Measurements from ENCODE around the gene CPOX.
"Not testable (repeated sequence)": the region's sequence is repeated elsewhere in the genome, so short reads cannot be mapped to it uniquely, and the experiment has no call there.

Gene CPOX

DNA sequence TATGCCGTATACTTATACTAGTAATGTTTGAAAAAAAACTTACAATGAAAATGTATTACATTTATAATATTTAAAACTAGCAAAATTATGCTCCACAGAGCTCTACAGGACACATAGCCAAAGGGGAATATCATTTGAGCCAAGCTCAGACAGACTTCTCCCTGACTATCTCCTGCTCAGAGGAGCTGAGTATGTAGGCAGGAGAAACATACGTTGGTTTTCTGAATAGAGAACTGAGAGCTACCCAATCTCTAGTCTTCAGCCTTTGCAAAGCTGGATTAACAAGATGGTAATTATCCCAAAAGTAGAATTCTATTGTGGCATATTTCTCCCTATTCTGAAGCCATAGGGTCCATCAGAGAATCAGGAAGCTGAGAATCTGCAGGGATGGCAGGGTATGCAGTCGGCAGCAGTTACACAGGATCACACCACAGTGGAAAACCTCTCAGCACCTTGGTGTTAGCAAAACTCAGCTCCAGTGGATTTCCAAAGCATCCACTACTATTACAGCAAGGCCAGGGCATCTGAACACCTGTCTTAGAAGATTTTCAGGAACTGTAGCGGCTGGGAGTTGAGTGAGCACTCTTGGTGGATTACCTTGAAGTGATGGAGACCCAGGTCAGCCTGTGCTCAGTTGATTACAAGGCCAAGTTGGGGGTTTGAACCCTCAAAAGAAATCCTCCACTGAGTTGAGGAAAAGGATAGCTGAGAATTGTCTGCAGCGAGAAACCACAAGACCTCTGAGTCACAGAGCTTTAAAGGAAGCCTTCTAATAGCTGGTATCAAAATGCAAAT is 31.5 kb downstream of the CPOX start:
- DNase-seq (ENCODE audit: low spot score): no peak

DNA sequence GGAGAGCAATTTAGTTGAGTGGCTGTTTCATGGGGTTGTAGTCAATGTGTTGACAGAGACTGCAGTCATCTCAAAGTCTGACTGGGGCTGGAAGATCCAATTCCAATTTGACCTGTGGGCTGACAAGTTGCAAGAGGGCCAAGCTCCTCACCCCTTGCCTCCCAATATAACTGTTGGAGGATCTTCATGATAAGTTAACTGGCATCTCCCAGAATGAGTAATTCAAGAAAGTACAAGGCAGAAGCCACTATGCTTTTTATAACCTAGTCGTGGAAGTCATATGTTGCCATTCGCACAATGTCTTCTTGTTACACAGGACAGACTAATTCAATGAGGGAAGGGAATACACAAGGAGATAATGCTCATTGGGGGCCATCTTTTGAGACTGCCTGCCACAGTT is 32.5 kb downstream of the CPOX start:
- no peak for DNase-seq (ENCODE audit: low spot score)

DNA sequence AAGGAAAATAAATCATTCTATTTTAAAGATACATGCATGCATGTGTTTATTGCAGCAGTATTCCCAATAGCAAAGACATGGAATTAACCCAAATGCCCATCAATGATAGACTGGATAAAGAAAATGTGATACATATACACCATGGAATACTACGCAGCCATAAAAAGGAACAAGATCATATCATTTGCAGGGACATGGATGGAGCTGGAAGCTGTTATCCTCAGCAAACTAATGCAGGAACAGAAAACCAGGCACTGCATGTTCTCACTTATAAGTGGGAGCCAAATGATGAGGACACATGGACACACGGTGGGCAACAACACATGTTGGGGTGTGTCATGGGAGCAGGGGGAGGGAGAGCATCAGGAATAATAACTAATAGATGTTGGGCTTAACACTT is 33.6 kb downstream of the CPOX start:
- not testable (repeated sequence) for DNase-seq (ENCODE audit: low spot score)

DNA sequence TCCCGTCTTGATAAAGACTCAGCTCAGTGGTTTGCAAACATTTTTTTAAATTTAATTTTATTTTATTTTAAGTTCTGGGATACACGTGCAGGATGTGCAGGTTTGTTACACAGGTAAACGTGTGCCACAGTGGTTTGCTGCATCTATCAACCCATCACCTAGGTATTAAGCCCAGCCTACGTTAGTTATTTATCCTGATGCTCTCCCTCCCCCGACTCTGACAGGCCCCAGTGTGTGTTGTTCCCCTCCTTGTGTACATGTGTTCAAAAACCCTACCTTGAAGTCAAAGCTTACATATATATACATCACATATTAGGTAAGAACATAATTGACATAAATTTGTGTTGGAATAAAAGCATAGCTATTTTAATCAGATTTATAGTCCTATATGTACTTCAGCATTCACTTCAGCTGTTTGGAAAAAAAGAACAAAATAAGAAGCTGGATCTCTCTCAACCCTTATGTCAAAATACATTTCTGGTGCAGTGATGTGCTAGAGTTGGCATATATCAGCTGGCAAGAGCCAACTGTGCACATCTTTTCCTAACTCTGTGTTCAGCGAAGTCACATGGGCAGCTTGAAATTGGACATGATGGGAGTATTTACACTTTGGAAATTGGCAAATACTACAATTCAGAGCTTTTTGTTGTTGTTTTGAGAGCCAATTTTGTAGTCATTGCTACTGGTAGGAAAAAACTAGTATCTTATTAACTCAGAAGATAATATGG is 35.1 kb downstream of the CPOX start:
- DNase-seq (ENCODE audit: low spot score): no peak

DNA sequence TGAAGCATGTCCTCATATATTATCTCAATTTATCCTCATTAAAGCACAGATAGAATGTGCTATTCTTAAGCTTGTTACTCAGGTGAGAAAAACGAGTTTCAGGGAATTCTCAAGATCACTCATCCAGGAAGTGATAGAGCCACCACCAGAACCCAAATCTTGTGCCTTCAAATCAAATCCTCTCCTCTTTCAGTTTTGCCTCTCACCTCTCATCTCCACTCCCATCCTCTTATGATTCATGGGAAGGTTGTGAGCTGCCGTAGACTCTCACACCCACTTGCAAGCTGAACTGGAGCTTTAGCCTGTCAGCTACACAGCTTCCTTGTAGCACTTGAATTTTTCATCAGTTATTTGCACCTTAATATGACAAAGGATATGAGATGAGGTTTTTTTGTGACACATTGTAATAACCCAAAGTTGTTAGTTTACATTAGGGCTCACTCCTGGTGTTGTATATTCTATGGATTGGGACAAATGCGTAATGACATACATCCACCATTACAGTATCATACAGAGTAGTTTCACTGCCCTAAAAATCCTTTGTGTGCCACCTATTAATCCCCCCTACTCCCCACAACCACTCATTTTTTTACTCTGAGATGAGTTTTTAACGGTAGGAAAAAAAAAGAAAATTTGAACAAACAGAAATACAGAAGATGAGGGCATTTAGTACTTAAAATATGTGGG is 35.9 kb downstream of the CPOX start:
- DNase-seq (ENCODE audit: low spot score): no peak

DNA sequence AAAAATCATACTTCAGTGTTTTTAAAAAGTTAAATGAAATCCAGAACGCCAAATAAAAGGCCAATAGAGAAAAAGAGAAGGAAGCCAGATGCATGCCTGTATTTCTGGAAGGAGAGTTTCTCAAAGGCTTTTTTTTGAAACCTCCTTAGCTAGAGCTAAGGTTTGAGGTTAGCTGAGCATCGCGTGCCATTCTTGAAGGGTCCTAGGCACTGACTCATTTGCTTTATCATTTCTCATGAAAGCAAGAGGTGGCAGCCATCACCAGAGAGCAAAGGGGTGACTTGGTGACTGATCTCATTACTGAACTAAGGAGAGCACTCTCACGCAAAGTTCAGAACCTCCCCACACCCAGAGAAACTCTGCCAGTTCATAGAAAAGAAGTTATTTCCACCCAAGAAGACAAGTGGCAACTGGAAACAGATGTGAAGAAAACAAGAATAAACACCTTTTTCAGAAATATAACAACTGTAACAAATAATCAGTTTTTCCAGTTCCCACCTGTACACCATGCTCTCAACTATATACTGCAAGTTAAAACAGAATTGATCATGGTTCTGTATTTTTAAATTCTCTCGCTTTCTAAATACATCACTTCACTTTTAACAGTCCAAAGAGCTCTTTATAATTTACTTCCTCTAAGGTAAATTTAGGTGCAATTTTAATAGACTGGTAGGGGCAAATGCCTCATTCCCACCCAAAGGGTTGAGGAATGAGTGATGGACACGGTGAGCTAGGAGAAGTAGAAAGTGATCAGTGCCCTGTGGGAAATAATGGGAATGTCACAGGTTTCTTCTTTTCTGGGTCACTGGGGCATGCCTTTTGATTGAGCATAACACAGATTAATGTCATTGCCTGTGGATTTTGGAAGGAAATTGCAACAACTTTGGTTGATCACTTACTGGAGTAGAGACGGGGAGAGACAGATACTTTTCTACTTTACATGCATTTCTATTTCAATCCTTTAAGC is 37.0 kb downstream of the CPOX start:
- no peak for DNase-seq (ENCODE audit: low spot score)

DNA sequence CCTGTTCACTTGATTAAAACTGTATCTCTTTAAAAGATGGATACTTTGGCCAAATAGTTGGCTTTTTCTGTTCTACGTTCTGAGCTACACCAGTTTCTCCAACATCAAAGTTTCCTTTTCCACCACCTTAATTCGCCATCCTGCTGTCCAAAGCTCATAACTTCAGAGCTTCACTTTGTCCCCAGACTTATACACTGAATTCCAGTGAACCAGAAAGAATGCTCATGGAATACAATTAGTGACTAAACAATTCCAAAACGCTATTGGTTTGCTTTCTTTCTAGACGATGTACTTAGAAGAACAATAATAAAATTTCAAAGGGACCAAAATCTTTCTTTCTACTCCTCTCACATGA is 38.4 kb downstream of the CPOX start:
- no peak for DNase-seq (ENCODE audit: low spot score)

DNA sequence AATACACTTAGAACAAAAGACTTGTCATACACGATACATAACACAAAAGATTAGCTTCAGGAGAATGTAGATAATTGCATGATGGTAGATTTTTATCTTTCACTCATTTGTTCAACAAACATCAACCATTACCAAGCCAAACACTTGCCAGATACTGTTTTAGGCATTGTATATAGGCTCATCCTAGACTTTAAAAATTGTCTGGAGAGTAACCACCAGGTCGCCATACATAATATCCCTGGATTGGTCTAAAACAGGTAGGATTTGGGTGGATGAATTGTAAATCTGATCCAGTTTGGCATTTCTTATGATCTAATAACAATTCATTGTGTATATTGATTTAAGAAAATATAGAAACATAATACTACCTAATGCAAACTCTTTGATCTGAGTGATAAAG is 38.8 kb downstream of the CPOX start:
- no peak for DNase-seq (ENCODE audit: low spot score)

DNA sequence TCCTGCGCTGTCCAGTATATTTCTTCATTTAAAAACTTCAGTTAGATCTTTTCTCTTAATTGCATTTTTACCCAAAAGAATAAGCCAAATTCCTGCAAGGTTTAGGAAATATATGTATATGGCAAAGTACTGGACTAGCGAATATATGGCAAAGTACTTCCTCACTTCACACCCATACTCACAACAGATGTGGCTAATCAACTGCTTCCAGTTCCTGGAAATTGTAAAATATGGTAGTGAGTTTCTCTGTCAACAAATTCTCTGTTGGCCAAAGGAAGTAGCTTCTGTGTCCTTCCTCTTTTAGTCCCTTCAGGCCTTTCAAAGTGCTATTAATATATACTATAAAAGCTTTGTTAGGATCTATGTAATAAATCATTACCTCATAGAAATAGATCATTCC is 39.7 kb downstream of the CPOX start:
- DNase-seq (ENCODE audit: low spot score): no peak

DNA sequence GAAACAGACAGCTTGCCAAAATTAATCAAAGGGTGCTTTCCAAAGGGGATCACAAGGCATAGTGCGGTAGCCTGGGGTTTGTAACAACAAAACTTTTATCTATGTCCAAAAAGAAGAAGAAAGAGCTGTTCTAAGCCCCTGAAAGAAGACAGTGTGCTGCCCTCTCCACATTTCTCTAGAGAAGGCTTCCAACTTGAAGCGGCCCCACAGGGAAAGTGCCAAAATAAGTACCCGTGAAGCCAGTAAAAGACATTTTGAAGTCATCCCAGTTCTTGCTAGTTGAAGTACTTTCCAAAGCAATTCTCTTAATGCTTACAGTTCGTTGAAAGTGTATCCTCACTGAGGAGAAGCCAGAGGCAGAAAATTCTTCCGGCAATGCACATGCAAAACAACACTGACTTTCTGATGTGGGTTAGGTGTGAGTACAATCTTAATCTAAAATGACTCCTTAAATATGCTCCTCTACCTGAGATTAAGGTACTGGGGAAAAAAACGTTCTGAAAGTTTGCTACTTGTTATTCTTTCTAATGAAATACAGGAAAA is 40.3 kb downstream of the CPOX start:
- DNase-seq (ENCODE audit: low spot score): no peak

DNA sequence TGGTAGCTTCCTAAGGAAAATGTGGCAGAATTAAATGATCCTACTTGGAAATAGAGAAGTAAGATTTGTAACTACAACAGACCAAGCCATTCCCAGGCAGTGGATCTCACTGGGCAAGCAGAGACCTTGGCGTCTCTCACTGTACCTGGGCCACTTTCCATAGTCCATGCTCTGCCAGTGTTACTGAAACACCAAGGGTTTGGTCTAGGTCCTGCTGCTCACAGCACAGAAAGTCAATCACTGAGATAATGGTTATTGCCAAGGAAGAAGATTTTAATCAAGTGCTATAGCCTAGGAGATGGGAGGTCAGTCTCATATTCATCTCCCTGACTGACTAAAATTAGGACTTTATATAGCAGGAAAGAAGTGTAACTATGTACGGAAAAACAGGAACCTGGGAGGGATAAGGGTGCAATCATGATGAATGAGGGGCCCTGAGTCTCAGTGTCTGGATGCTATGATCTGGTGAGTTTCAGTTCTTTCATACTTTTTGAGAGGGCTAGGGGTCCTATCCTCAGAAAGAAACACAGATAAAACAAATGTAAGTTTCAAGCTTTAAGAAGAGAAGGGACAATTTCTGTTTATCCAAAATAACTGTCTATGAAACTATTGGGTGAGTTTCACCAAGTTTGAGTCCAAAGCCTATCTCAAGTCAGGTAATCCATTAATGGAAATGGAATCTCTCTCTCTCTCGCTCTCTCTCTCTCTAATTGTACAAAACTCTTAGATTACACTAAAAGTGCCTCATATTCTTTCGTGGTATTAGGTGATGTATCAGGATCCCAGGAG is 41.0 kb downstream of the CPOX start:
- no peak for DNase-seq (ENCODE audit: low spot score)

DNA sequence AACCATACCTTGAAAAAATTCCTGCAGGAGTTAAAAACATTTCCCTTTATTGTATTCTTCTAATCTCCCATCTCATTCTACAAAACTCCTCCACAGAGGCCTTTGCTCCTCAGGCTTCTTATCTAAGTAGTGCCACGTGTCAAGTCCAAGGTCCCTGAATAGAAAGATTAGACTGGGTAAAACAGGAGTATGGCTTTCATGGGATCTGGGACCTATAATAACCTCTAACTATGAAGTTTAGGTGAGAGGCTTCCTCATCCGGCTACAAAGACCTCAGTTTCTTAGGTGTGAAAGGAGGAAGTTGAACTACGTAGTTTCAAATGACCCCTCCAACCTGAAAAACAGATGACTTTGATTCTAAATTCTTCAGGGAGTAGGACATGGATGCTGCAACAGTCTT is 41.7 kb downstream of the CPOX start:
- no peak for DNase-seq (ENCODE audit: low spot score)

DNA sequence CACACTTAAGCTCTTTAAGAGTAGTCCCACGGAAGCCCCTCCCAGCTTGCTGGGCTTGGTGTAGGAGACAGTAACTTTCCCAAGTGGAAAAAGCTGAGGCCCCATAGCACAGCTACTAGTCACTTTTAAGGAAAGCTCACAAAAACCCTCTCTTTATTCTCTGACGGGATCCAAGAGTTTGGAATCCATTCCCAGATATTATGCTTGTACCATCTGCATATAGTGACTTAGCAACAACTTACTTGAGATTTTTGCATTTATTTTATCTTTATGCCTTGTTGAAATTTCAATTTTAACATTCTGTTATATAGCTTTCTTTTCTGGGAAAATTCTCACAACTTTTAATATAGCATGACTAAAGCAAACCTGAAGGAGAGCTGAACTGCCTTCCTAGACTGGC is 42.2 kb downstream of the CPOX start:
- no peak for DNase-seq (ENCODE audit: low spot score)

DNA sequence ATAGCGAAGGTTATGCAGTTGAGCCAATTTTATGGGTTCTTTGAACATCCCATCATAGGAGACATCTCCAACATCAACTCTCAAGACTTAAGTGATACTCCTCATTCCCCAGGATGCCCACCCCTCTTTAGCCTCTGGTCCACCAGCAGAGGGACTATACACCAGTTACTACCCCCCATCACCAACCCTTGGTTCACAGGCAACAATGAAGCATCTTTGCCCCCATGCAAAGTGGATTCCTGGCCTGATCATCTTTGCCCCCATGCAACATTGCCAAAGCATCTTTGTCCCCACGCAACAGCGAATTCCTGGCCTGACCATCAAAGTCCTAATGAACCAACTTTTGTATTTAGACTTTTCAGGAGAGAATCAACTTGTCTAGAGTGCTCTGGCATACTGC is 42.6 kb downstream of the CPOX start:
- DNase-seq (ENCODE audit: low spot score): no peak

DNA sequence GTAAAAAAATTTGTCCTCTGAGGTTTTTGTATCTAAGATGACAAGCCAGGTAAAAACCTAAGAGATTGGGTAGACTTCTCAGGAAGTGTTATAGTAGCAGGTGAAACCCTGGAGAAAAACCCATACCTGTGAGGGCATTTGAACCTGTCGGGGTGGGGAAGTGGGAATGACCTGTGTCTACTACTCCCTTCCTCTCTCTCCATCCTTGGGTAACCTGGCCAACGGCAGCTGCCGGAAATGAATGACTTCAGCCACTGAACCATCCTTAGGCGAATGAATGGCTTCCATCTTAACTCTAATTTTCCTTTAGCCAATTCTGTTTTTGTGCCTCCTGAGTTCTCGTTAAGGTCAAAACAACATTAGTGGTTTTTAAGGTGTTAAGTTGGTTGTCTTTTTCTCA is 44.9 kb downstream of the CPOX start:
- DNase-seq (ENCODE audit: low spot score): no peak

DNA sequence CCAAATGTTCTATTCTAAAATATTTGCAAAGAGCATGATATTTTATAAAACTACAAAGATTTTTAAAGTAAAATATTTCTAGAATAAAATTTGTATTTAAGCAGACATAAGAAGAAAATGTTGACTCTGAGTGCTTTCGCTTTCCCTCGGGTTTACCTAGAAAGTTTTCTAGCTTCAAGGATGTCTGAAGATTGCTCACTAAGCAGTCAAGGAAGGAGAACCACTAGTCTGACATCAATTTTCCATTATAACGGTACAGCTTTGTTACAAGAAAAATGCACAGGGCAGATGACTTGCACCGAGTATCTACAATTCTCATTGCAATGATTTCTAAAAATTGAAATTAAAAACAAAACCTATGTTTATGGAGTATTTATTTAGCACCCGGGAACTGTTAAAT is 47.5 kb downstream of the CPOX start:
- DNase-seq (ENCODE audit: low spot score): no peak

DNA sequence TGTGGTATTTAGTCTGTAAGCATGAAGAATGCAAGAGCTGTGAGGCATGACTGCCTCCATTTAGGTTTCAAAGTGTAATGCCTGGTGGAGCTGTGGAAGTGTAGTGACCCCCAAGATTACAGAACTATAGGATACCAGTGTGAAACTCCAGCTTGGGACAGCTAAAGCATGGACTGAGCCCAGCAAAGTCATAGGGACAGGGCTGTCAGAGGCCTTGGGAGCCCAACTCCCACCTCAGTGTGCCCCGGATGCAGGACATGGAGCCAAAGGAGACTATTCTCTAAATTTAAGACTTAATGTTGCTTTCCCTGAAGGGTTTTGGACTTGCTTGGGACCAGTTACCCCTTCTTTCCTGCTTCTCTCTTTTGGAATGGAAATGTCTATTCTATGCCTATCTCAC is 50.8 kb downstream of the CPOX start:
- no peak for DNase-seq (ENCODE audit: low spot score)

DNA sequence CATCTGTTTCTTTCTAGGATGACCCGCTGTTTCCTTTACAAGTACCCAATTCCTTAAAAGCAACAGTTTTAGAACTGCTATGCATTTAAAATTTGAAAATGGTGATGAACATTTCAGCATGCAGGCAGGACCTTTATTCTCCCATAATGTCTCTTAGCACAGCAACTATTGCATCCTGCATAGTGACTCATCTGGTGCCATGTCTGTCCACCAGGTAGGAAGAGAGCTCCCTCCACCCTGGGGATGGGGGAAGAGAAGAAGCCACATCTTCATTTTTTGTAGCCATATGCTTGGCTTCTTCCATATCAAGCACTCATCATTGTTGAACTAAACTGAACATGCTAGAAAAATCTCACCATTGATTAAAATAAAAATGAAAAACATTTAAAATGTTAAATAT is 51.7 kb downstream of the CPOX start:
- DNase-seq (ENCODE audit: low spot score): no peak

DNA sequence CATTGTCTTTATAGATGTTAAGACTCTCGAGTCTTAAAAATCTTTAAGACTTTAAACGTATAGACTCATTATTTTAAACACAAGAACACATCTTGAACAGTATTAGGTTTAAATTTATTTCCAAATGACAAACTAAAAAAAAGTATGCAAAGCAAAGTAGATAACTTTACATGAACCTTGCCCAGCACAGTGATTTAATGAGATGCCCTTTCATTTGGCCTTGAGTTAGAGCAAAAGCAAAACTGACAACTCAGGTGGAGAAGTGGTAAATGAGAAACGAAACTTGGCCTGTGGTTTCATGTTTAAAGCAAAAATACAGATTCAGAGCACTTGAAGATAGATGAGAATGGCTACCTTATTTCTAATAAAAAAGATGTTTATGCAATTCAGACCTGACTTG is 53.1 kb downstream of the CPOX start:
- DNase-seq (ENCODE audit: low spot score): no peak

DNA sequence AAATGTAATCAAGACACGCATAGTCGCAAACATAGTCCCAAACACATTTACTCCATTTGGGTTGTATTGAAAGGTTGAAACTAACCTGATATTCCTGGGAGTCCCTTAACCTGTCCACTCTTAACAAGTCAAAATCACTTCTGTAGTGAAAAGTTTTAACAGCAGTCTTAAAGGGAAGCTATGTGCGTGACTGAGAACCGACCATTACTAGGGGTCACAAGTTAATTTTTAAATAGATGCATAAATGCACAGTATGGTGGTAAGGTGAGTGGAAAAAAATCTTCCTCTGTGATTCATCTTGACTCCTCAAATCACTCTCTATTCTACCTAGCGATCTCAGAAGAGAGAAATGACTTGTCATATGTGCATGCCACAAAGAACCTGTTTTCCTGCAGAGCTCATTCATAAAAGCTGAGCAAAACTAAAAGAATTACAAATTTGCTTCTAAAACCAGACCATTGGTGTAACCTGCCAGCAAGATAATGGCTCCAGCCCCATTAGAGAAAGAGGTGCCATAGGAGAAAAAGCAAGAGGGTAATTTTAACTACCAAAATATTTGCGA is 56.9 kb downstream of the CPOX start:
- DNase-seq (ENCODE audit: low spot score): no peak

DNA sequence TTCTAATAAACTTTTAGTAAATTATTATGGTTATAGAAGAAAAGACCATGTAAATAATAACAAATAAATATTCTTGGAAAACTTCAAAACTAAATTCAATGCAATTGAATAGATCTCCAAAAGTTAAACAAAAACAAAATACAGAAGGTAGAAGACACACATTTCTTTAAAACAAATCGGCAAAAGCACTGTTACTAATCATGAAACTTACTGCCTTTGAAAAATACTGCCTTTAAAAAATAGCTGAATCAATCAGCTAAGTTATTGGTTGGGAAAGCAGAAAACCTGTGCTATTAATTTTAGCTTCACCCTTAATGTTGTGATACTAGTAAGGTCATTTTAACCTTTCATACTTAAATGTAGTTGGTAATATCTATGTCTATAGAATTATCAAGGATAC is 58.7 kb downstream of the CPOX start:
- DNase-seq (ENCODE audit: low spot score): no peak
